ENCODE data around the gene MCTP1.

MCTP1 gene

GRCh38 chr5:94698197-94698596 is 586.7 kb downstream of the MCTP1 start:
- no peak for TF ChIP-seq TCF12 (IDR thresholded peaks at IDR 0.05; ENCODE audit: low read depth)
- TF ChIP-seq FOXM1 (IDR thresholded peaks at IDR 0.05; ENCODE audit: borderline replicate concordance, low read depth): no peak
- no peak for TF ChIP-seq TAF1 (IDR thresholded peaks at IDR 0.05; ENCODE audit: low read depth)
- no peak for TF ChIP-seq RAD21 (IDR thresholded peaks at IDR 0.05; ENCODE audit: low read depth)
- no peak for TF ChIP-seq ZBTB7A (IDR thresholded peaks at IDR 0.05; ENCODE audit: low read depth)
- no peak for TF ChIP-seq TEAD4 (IDR thresholded peaks at IDR 0.05)
- no peak for TF ChIP-seq EGR1 (IDR thresholded peaks at IDR 0.05)
- no peak for TF ChIP-seq MAX (IDR thresholded peaks at IDR 0.05)
- no peak for TF ChIP-seq CEBPB (IDR thresholded peaks at IDR 0.05)
- TF ChIP-seq CREB1 (IDR thresholded peaks at IDR 0.05; ENCODE audit: low read depth): no peak
- no peak for TF ChIP-seq REST (IDR thresholded peaks at IDR 0.05; ENCODE audit: low read depth)
- TF ChIP-seq NFIC (IDR thresholded peaks at IDR 0.05): no peak
- TF ChIP-seq EP300 (IDR thresholded peaks at IDR 0.05; ENCODE audit: borderline replicate concordance): no peak
- no peak for TF ChIP-seq USF1 (IDR thresholded peaks at IDR 0.05)
- TF ChIP-seq YY1 (IDR thresholded peaks at IDR 0.05; ENCODE audit: low read depth): no peak

GRCh38 chr5:94694671-94695070 is 590.2 kb downstream of the MCTP1 start:
- TF ChIP-seq EGR1 (IDR thresholded peaks at IDR 0.05): no peak
- no peak for TF ChIP-seq YY1 (IDR thresholded peaks at IDR 0.05; ENCODE audit: low read depth)
- no peak for TF ChIP-seq TEAD4 (IDR thresholded peaks at IDR 0.05)
- TF ChIP-seq EP300 (IDR thresholded peaks at IDR 0.05; ENCODE audit: borderline replicate concordance): no peak
- no peak for TF ChIP-seq USF1 (IDR thresholded peaks at IDR 0.05)
- TF ChIP-seq RAD21 (IDR thresholded peaks at IDR 0.05; ENCODE audit: low read depth): no peak
- no peak for TF ChIP-seq REST (IDR thresholded peaks at IDR 0.05; ENCODE audit: low read depth)
- no peak for TF ChIP-seq CREB1 (IDR thresholded peaks at IDR 0.05; ENCODE audit: low read depth)
- TF ChIP-seq NFIC (IDR thresholded peaks at IDR 0.05): no peak
- TF ChIP-seq ZBTB7A (IDR thresholded peaks at IDR 0.05; ENCODE audit: low read depth): no peak

GRCh38 chr5:94693845-94694370 is 591.0 kb downstream of the MCTP1 start:
- no peak for TF ChIP-seq NFIC (IDR thresholded peaks at IDR 0.05)
- TF ChIP-seq TEAD4 (IDR thresholded peaks at IDR 0.05): no peak
- no peak for TF ChIP-seq FOXM1 (IDR thresholded peaks at IDR 0.05; ENCODE audit: borderline replicate concordance, low read depth)
- TF ChIP-seq CREB1 (IDR thresholded peaks at IDR 0.05; ENCODE audit: low read depth): no peak
- TF ChIP-seq USF1 (IDR thresholded peaks at IDR 0.05): no peak
- TF ChIP-seq TAF1 (IDR thresholded peaks at IDR 0.05; ENCODE audit: low read depth): no peak
- no peak for TF ChIP-seq CEBPB (IDR thresholded peaks at IDR 0.05)

GRCh38 chr5:94693043-94693822 is 591.7 kb downstream of the MCTP1 start:
- TF ChIP-seq USF1 (IDR thresholded peaks at IDR 0.05) (no peak), RAD21 (IDR thresholded peaks at IDR 0.05; ENCODE audit: low read depth) (peak; percentile 53)

- no peak for TF ChIP-seq TAF1 (IDR thresholded peaks at IDR 0.05; ENCODE audit: low read depth)
- TF ChIP-seq FOXM1 (IDR thresholded peaks at IDR 0.05; ENCODE audit: borderline replicate concordance, low read depth): no peak
- TF ChIP-seq MAX (IDR thresholded peaks at IDR 0.05): no peak
- TF ChIP-seq YY1 (IDR thresholded peaks at IDR 0.05; ENCODE audit: low read depth): no peak
- TF ChIP-seq EP300 (IDR thresholded peaks at IDR 0.05; ENCODE audit: borderline replicate concordance): no peak
- TF ChIP-seq REST (IDR thresholded peaks at IDR 0.05; ENCODE audit: low read depth): no peak
- TF ChIP-seq CREB1 (IDR thresholded peaks at IDR 0.05; ENCODE audit: low read depth): no peak
- TF ChIP-seq TCF12 (IDR thresholded peaks at IDR 0.05; ENCODE audit: low read depth): no peak
- TF ChIP-seq NFIC (IDR thresholded peaks at IDR 0.05): no peak
- no peak for TF ChIP-seq ZBTB7A (IDR thresholded peaks at IDR 0.05; ENCODE audit: low read depth)
- TF ChIP-seq TEAD4 (IDR thresholded peaks at IDR 0.05): no peak
- no peak for TF ChIP-seq CEBPB (IDR thresholded peaks at IDR 0.05)
- no peak for TF ChIP-seq RAD21 (IDR thresholded peaks at IDR 0.05; ENCODE audit: low read depth)
- TF ChIP-seq EGR1 (IDR thresholded peaks at IDR 0.05): no peak
- no peak for TF ChIP-seq USF1 (IDR thresholded peaks at IDR 0.05)
Measured at GRCh38 chr5:94692581-94692980, 592.3 kb downstream of the MCTP1 start.
